DMS153 treated with DMSO at 0.1 percent for 48 hours (cell line): ENCODE measurements around the gene SGMS1.
"Not testable (repeated sequence)": the region's sequence is repeated elsewhere in the genome, so short reads cannot be mapped to it uniquely, and the experiment has no call there.

Source experiments
- DNase-seq: peaks from one replicate; lab custom pipeline; 2025; ENCODE audit not compliant: unreplicated experiment; lab: John Stamatoyannopoulos, UW

SGMS1 gene

DNA sequence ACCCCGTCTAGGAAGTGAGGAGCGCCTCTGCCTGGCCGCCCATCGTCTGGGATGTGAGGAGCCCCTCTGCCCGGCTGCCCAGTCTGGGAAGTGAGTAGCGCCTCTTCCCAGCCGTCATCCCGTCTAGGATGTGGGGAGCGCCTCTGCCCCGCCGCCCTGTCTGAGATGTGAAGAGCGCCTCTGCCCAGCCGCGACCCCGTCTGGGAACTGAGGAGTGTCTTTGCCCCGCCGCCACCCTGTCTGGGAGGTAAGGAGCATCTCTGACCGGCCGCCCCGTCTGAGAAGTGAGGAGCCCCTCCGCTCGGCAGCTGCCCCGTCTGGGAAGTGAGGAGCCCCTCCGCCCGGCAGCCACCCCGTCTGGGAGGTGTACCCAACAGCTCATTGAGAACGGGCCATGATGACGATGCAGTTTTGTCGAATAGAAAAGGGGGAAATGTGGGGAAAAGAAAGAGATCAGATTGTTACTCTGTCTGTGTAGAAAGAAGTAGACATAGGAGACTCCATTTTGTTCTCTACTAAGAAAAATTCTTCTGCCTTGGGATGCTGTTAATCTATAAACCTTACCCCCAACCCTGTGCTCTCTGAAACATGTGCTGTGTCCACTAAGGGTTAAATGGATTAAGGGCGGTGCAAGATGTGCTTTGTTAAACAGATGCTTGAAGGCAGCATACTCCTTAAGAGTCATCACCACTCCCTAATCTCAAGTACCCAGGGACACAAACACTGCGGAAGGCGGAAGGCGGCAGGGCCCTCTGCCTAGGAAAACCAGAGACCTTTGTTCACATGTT lies 267.9 kb downstream of the SGMS1 start:
- DNase-seq, result not testable (repeated sequence)

DNA sequence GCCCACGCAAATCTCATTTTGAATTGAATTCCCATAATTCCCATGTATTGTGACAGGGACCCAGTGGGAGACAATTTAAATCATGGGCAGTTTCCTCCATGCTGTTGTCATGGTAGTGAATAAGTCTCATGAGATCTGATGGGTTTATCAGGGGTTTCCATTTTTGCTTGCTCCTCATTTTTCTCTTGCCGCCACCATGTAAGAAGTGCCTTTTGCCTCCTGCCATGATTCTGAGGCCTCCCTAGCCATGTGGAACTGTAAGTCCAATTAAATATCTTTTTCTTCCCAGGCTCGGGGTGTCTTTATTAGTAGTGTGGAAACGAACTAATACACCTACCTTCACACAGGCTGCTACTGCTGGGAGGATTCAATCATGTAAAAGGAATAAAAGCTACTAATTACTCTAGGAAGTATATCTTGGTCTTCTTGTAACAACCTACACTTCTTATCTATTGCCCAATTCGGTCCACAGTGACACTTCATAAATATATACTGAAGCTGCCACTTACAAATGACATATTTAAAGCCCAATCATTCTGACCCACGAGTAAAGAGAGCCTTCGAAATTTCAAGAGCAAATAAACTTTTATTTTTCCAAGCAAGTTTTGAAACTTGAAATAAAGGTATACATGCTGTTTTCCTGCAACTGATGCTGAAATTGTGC lies 272.1 kb downstream of the SGMS1 start:
- DNase-seq, result no peak

DNA sequence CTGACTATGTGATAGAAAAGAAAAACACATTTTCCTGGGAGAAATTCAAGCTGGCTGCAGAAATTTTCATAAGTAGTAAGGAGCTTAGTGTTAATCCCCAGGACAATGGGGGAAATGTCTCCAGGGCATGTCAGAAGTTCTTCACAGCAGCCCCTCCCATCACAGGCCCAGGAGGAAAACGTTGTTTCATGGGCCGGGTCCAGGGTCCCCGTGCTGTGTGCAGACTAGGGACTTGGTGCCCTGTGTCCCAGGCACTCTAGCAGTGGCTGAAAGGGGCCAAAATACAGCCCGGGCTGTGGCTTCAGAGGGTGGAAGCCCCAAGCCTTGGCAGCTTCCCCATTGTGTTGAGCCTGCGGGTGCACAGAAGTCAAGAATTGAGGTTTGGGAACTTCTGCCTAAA lies 273.4 kb downstream of the SGMS1 start:
- DNase-seq, result no peak

DNA sequence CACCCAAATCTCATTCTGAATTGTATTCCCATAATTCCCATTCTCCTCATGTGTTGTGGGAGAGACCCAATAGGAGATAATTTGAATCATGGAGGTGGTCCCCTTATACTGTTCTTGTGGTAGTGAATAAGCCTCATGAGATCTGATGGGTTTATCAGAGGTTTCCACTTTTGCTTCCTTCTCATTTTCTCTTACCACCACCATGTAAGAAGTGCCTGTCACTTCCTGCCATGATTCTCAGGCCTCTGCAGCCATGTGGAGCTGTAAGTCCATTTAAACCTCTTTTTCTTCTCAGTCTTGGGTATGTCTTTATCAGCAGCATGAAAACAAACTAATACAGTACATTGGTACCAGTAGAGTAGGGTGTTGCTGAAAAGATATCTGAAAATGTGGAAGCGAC lies 274.2 kb downstream of the SGMS1 start:
- no peak for DNase-seq

DNA sequence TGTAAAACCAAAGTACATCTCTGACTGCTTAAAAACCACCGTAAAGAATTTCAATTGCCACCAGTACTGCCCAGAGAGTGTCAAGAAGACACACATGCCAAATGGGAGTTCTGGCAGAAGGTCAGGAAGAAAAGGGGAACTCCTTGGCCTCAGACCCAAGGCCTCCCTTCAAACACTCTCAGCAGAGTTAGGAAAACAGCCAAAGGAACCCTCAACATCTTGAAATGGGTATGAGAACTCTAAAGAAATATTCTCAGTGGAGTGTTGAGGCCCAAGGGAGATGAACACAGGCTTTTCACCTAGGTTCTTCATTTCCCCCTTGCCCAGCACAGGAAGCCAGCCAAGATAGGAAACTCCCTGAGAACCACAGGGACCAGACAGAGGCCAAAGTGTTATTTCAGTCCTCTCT lies 276.4 kb downstream of the SGMS1 start:
- no peak for DNase-seq

DNA sequence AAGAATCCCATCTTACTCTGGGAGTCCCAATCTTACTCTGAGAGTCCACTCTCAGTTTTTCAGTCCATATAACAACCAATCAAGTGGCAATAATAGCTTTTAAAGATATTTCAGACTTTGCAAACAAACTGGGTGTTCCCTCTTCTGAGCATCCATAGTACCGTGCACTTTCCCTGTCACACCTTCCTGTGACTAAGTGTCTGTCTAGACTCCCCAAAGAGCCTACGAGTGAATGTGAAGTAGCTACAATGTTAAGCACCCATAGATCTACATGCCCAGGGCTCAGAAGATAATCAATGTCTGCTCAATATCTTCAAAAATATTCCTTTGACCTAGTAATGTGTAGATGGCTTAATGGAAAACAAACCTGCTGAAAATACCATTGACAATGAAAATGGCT lies 276.8 kb downstream of the SGMS1 start:
- DNase-seq, result no peak

DNA sequence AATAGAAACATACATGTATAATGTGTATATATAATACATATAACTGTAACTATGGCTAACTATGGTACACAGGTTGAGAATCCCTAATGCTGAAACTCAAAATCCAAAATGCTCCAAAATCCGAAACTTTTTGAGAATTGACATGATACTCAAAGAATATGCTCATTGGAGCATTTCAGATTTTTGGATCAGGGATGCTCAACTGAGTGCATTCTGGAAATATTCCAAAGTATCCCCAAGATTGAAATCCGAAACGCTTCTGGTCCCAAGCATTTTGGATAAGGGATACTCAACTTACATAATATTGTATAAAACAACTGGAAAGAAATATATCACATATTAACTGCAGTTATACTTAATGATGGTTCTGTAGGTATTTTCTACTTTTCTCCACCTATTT lies 278.2 kb downstream of the SGMS1 start:
- no peak for DNase-seq

DNA sequence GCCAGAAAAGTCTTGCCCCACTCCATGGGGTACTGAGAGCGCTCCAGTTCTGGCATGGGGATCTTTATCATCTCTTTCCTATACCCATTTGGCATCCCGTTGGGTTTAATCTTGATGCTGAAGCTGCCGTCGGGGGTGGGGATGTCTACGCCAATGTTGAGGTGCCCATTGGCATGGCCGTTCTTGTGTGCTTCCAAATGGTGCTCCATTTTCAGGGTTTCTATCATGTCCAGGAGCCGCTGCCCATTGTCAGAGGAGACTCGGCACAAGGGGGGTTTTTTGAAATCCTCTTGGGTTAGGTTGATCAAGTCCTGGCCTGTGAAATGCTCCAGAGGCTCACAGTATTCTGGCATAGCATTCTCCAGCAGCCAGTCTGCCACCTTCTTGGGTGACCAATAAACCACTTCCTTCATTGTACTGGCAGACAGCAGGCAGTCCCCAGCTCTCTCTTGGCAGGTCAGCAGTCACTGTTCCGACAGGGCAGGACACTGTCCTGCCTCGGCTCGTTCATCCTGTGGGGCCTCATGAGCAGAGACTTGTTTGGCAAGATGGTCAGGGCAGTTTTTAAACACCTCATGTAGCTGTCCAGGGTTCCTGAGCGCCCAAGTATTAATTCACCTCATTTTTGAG lies 279.9 kb downstream of the SGMS1 start:
- no peak for DNase-seq

DNA sequence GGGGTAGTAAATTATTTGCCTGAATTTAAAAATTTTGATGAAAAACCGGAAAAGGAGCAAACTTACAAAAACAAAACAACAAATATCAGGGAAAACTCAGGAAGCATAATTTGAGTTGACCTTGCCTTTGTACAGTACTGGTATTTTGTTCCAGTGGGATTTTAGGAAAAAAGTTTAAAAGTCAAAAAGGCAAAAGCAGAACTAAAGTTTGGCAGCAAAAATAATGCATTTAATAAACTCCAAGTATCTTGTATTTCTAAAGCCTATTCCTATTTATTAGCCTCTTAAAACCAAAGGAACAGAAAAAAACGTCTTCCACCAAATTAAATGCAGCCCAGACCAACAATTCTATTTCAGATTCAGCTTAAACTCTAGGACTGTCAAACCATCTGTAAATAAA lies 281.8 kb downstream of the SGMS1 start:
- no peak for DNase-seq

DNA sequence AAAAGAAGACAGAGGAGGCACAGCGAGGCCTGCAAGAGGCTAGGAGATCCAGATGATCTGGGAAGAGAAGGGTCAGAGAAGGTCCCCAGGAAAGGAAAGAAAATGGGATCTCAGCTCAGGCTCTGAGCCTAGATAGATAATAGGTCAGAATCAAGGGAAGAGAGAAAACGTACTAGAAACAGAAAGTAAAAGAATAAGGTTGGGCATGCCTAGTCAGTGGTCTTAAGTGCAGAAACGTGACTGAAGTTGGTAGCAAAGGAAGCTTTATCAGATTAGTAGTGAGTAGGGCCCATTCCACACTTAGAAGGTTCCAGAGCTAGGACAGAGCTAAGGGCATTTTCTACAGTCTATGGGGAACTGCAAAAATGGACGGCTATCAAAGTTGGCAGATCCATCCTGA lies 287.6 kb downstream of the SGMS1 start:
- DNase-seq, result no peak

DNA sequence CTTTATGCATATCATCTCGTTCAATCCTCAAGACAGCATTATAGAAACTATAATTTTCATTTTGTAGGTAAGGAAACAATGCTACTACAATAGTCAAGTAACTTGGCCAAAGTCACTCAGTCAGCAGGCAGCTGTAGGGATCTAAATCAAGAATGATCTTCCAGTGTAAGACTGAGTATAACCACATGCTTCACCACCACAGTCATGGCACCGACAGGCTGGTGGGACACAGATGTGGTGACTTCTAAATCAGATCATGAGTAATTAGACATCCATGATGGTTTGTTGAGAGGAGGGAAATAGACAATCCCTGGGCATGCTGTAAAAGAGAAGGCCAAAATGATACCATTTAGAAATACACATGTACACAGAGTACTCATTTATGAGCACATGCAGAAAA lies 288.4 kb downstream of the SGMS1 start:
- DNase-seq, result no peak

DNA sequence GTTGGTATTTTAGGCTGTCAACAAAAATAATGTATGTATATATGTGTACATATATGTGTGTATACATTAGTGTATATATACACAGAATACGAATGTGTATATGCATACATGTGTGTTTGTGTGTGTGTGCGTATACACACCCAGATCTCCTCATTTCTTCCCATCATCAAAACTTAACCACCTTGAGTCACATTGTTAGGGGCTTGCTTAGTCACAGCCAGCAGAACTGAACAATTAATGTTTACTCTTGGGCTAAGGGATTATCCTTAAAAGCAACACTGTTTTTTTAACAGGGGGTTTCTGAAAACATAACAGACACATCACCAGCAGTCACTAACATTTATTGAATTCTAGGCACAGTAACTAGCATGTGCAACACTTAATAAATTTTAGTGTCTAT lies 289.5 kb downstream of the SGMS1 start:
- DNase-seq, result no peak

DNA sequence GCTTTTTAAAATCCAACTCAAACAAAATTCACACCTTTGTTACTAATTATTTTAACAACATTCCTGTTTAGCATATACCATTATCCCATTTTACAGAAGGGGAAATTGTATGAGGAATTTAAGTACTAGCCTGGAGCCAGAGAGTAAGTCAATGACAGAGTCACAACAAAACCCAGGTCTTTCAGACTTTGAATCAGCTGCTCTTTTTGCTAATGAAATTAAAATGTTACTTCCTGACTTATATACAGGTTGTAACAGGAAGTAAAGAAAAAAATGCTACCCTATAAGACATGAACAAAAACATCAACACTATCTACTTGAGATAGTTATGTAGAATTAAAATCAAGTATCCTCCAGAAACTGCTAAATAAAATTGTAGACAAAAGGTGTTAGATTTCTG lies 289.9 kb downstream of the SGMS1 start:
- no peak for DNase-seq

DNA sequence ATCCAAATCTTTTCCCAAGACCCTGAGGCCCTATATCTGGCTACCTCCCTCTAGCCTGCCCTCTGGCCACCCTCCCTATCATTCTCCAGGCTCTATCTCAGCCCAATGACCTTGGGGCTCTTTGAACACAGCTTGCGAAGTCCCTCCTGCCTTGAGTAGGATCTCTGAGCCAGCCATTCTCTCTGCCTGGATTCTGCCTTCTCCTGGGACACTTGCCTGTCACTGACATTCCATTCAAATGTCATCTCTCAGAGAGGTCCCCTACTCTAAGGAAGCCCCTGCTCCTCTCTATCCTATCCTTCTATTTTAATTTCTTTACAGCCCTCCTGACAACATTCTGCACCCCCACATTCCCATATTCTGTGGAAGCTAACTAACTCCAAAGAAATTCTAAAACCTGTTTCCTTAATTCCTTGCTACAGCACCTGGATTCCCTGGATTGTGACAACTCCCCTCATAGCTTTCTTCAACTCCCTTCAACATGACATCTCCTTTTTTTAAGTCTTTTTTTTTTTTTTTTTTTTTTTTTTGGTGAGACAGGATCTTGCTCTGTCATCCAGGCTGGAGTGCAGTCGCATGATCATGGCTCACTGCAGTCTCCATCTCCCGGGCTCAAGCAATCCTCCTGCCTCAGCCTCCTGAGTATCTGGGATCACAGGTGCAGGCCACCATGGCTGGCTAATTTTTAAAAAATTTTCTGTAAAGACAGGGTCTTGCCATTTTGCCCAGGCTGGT lies 291.5 kb downstream of the SGMS1 start:
- DNase-seq, result no peak

DNA sequence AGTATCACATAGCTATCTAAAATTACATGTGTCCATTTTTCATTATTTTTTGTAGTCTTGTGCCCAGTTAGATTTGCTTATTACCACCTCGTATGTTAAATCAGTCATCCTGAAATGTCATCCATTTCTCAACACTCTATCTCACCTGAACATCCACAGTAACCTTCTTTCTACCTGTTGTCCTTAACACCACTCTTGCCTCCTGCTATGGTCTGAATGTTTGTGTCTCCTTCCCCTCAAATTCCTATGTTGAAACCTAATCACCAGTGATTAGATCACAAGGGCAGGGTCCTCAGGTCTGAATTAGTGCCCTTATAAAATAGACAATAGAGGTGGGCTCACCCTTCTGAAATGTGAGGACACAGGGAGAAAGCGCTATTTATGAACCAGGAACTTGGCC lies 292.3 kb downstream of the SGMS1 start:
- no peak for DNase-seq

DNA sequence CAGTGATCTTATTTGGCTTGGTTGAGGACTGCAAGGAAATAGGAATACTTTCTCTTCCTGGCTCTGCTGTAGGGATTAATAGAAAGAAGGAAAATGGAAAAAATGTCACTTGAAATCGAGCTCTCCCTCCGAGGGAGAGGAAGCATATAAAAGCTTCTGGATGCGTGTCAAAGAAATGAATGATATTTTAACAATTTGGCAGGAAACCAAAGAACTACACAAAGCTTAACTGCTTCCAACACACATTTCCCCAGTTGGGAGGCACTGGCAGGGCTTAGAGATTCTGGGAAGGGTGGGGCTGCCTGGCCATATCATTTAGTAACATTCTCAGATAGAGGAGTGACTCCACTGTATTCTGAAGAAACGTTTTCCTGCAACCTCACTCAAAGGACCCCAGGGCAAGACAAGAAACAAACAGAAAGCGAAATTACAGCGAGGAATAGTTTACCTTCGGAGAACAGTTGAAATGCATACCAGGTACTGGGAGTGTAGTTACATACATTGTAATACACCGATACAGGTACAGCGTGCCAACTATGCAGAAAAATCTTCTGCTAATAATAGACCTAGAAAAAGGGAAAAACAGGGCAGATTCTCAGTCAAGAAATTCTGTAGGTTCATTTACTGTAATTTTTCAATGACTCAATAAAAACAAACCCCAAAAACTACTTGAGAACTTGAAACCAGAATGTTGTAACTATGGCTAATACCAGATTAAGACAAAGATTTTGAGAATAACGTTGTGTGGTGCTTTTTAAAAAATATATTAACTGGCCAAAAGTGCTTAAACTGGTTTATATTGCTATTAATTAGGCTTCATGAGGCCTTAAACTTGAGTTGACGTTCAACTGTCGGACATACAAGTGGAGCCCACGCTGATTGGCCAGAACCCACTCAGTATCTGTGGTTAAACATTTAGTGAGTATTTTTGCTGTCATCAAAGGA lies 296.7 kb downstream of the SGMS1 start:
- no peak for DNase-seq

DNA sequence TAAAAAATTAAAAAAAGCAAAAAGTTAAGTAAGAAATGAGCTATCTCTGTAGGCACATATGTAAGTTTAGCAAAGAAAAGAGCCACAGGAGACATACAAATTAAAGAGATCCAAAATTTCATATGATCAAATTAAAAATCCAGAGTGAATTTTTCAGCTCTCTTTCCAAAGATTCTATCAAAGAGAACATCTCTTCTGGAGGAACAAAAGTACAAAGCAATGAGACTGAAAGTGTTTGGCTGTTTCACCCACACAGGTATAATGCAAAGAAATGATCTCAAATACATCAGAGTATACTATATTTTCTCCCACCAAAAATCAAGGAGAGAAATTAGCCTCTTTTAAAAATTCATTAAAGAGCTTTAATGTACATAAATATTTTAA lies 297.6 kb downstream of the SGMS1 start:
- no peak for DNase-seq

DNA sequence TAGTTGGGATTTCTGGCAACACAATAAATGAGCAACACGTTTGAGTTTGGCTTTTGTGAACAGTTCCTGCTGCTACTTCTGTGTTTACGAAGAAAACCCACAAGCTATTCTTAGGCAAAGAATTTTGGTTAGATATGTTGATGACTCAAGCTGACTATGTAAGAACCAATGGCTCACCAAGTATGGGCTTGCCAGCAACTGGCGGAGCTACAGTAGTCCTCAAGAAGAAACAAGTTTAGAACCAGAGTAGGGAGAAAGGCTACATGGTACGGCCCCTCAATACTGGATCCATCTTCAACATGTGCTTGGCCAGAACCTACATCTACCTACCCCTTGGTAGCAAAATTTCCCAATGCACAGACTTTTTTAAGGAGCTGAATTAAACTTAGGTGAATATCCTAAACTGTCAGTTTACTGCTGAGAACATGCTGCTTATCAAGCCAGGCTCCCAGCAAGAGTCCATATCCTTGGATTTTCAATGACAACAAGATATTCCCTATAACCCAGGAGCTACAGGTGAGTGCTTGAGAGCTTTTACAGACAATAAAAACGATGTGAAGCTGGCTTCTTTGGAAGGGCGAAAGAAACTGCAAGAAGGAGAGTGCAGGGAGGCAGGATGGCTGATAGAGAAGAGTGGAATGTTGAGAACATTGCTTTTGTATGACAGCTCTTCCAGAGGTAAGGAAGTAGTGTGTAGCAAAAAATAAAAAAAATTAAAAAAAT lies 298.1 kb downstream of the SGMS1 start:
- DNase-seq, result no peak

DNA sequence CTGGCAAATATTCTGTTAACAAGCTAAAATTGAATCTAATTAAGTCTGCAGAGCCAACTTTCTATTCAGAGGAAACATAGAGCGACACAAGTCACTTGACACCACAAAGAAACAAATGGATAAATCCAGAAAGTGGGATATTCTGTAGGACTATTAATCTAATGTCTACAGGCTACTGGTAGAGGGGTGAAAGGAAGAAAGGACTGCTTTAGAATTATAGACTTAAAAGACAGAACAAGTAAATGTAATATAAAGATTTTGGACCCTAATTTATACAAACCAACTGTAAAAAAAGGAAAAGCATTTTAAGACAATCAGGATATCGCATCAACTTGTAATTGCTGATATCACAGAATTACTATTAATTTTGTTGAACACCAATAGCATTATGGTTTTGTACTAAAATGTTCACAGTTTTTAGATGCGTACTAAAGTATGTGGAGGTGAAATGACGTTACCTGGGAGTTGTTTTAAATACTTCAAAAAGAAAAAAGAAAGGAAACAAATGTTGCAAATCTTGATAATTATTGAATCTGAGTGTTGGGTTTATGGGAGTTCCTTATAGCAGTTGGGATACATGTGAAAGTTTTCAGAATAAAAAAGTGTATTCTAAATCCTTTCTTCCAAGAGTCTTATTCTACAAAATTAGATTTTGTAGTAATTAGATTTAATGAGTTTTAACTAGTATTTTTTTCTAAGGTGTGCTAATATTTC lies 298.9 kb downstream of the SGMS1 start:
- no peak for DNase-seq
